Measurements from ENCODE around the gene DYNC1LI1.

GRCh38 chr3:32564195-32564594 lies 6.5 kb downstream of the DYNC1LI1 start:
- TF ChIP-seq CTCF (IDR thresholded peaks at IDR 0.05; ENCODE audit: low read depth, low read length, missing input control) (no peak), MAX (IDR thresholded peaks at IDR 0.05) (no peak), REST (IDR thresholded peaks at IDR 0.05) (no peak), SP1 (IDR thresholded peaks at IDR 0.05) (no peak), GABPA (IDR thresholded peaks at IDR 0.05 in 1 of 2, conservative IDR thresholded peaks at IDR 0.05 in 1 of 2) (no peak), TAF1 (conservative IDR thresholded peaks at IDR 0.05) (no peak), YY1 (IDR thresholded peaks at IDR 0.05) (no peak), RAD21 (IDR thresholded peaks at IDR 0.05) (no peak), ATF3 (IDR thresholded peaks at IDR 0.05) (no peak), RXRA (IDR thresholded peaks at IDR 0.05) (no peak), ZBTB33 (IDR thresholded peaks at IDR 0.05) (no peak)
